ENCODE measurements around the gene MARCKS. TPM values are rescaled to one million over a fixed set of nuclear protein-coding genes. Genes with fewer than 3 reads are reported as not detected.

MARCKS gene
- total and polyA plus RNA-seq, 7 donors, result 3.1 to 56.3 (median 6.7) TPM

DNA sequence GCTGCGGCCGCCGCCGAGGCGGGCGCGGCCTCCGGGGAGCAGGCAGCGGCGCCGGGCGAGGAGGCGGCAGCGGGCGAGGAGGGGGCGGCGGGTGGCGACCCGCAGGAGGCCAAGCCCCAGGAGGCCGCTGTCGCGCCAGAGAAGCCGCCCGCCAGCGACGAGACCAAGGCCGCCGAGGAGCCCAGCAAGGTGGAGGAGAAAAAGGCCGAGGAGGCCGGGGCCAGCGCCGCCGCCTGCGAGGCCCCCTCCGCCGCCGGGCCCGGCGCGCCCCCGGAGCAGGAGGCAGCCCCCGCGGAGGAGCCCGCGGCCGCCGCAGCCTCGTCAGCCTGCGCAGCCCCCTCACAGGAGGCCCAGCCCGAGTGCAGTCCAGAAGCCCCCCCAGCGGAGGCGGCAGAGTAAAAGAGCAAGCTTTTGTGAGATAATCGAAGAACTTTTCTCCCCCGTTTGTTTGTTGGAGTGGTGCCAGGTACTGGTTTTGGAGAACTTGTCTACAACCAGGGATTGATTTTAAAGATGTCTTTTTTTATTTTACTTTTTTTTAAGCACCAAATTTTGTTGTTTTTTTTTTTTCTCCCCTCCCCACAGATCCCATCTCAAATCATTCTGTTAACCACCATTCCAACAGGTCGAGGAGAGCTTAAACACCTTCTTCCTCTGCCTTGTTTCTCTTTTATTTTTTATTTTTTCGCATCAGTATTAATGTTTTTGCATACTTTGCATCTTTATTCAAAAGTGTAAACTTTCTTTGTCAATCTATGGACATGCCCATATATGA lies 3.2 kb downstream of the MARCKS start:
- 15 to 20% (median 16%) methylated on average over 28 to 56 of the region's 56 CpGs for WGBS, 3 donors
- Histone ChIP-seq H3K36me3 (ENCODE audit: insufficient read depth in 1 of 2, low read depth in 1 of 2) (no peaks in the 10 kb centered on the region), H3K27me3 (ENCODE audit: insufficient read depth in 3 of 3, low read length in 2 of 3) (no peaks in the 10 kb centered on the region), H3K4me3 (peak overlapping the region; percentile 96), H3K27ac (peak overlapping the region; percentile 95), H3K9me3 (no peaks in the 10 kb centered on the region), H3K4me1 (no peaks in the 10 kb centered on the region)
- intact Hi-C loops (cut with DNase I), result no loop called here
- DNase-seq (peak; percentile 46 to 71), ATAC-seq (no peak)
- TF ChIP-seq, protein P1, sequence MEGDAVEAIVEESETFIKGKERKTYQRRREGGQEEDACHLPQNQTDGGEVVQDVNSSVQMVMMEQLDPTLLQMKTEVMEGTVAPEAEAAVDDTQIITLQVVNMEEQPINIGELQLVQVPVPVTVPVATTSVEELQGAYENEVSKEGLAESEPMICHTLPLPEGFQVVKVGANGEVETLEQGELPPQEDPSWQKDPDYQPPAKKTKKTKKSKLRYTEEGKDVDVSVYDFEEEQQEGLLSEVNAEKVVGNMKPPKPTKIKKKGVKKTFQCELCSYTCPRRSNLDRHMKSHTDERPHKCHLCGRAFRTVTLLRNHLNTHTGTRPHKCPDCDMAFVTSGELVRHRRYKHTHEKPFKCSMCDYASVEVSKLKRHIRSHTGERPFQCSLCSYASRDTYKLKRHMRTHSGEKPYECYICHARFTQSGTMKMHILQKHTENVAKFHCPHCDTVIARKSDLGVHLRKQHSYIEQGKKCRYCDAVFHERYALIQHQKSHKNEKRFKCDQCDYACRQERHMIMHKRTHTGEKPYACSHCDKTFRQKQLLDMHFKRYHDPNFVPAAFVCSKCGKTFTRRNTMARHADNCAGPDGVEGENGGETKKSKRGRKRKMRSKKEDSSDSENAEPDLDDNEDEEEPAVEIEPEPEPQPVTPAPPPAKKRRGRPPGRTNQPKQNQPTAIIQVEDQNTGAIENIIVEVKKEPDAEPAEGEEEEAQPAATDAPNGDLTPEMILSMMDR (IDR thresholded peaks at IDR 0.05), result no peak

- no peak for ATAC-seq
- no peaks in the 10 kb centered on the region for H3K4me1 ChIP-seq
- H3K4me3 ChIP-seq, result peak overlapping the region; percentile 96
- intact Hi-C loops (cut with DNase I), result no loop called here
- H3K9me3 ChIP-seq, result no peaks in the 10 kb centered on the region
- no peak for DNase-seq
- H3K36me3 ChIP-seq (ENCODE audit: insufficient read depth in 1 of 2, low read depth in 1 of 2), result no peaks in the 10 kb centered on the region
- TF ChIP-seq, protein P1 (IDR thresholded peaks at IDR 0.05), result no peak
- no peaks in the 10 kb centered on the region for H3K27me3 ChIP-seq (ENCODE audit: insufficient read depth in 3 of 3, low read length in 2 of 3)
- no peak overlapping the region for H3K27ac ChIP-seq
Measured at GRCh38 chr6:113862112-113862511, 5.0 kb downstream of the MARCKS start.

DNA sequence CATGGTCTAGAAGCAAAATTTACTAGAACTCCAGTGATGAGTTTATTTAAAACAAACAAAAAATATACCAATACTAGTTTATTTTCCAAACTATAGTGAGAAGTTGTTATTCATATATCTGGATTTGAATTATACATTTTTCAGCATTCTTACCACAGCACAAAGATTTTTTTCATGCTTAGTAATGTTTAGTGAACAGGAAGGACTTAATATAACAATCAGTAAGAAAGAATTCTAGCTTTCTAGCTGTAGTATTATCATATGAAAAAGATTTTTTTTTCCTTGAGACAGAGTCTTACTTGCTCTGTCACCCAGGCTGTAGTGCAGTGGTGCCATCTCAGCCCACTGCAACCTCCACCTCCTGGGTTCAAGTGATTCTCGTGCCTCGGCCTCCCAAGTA lies 13.8 kb downstream of the MARCKS start:
- Histone ChIP-seq H3K27ac (no peak overlapping the region), H3K27me3 (ENCODE audit: insufficient read depth in 3 of 3, low read length in 2 of 3) (no peaks in the 10 kb centered on the region), H3K4me1 (no peaks in the 10 kb centered on the region), H3K4me3 (no peak overlapping the region), H3K9me3 (no peaks in the 10 kb centered on the region), H3K36me3 (ENCODE audit: insufficient read depth in 1 of 2, low read depth in 1 of 2) (no peaks in the 10 kb centered on the region)
- 94 to 100% (median 98%) methylated on average over 2 of the region's 2 CpGs for WGBS, 3 donors
- ATAC-seq, result no peak
- intact Hi-C loops (cut with DNase I), result no loop called here
- TF ChIP-seq, protein P1 (IDR thresholded peaks at IDR 0.05), result no peak
- DNase-seq, result no peak

GRCh38 chr6:113871975-113872374 lies 14.8 kb downstream of the MARCKS start:
- no peaks in the 10 kb centered on the region for H3K9me3 ChIP-seq
- ATAC-seq (no peak), DNase-seq (no peak)
- 87 to 92% (median 92%) methylated on average over 3 of the region's 3 CpGs for WGBS, 3 donors
- TF ChIP-seq, protein P1 (IDR thresholded peaks at IDR 0.05), result no peak
- H3K36me3 ChIP-seq (ENCODE audit: insufficient read depth in 1 of 2, low read depth in 1 of 2), result no peaks in the 10 kb centered on the region
- no peak overlapping the region for H3K4me3 ChIP-seq
- H3K4me1 ChIP-seq, result no peaks in the 10 kb centered on the region
- H3K27me3 ChIP-seq (ENCODE audit: insufficient read depth in 3 of 3, low read length in 2 of 3), result no peaks in the 10 kb centered on the region
- H3K27ac ChIP-seq, result no peak overlapping the region
- intact Hi-C loops (cut with DNase I), result no loop called here

Measured in psoas muscle (tissue), 8 donors.